GM10266 (cell line): ENCODE results near the gene FATE1.

Experiments
- DNase-seq: peaks from one replicate; pipeline ENCODE4 v3.0.0; 2012; ENCODE audit errors: extremely low spot score
- TF ChIP-seq, protein P1 (sequence below): IDR thresholded peaks from 2 replicates; pipeline ENCODE4 v1.5.1; 2012; ENCODE audit warnings: mild to moderate bottlenecking, low read depth; ENCODE audit not compliant: control insufficient read depth, insufficient read depth; ENCODE audit errors: missing control alignments

The FATE1 gene

DNA sequence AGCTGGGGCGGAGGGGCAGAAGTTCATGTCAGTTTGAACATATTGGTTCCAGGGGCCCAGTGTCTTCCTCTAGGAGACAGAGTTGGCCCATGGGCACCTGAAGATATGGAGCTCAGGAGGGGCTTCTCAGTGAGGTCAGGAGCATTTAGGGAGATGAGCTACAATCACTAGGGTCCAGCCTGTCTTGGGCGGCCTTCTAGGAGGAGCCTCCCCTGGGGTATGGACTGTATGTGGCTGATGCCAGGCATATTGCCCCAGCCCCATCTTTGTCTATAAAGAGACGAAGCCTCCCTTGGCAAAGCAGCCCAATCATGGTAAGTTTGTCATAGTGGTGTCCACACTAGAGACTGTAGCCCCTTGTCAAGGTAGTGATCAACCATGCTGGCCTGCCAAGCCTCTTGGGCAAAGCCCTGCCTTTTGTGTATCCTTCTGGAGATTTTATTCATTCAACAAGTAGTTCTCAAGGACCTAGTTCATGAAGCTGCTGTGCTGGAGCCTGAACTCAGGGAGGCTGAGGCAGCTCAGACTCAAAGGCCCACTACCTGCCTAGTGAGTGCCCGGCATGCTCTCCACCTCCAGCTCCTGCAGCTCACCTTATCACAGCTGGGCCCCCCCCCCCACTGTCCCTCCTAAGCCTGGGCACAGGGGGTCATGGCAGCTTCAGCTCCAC is 13.4 kb downstream of the FATE1 start:
- TF ChIP-seq, protein P1, sequence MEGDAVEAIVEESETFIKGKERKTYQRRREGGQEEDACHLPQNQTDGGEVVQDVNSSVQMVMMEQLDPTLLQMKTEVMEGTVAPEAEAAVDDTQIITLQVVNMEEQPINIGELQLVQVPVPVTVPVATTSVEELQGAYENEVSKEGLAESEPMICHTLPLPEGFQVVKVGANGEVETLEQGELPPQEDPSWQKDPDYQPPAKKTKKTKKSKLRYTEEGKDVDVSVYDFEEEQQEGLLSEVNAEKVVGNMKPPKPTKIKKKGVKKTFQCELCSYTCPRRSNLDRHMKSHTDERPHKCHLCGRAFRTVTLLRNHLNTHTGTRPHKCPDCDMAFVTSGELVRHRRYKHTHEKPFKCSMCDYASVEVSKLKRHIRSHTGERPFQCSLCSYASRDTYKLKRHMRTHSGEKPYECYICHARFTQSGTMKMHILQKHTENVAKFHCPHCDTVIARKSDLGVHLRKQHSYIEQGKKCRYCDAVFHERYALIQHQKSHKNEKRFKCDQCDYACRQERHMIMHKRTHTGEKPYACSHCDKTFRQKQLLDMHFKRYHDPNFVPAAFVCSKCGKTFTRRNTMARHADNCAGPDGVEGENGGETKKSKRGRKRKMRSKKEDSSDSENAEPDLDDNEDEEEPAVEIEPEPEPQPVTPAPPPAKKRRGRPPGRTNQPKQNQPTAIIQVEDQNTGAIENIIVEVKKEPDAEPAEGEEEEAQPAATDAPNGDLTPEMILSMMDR: no peak
- no peak for DNase-seq

DNA sequence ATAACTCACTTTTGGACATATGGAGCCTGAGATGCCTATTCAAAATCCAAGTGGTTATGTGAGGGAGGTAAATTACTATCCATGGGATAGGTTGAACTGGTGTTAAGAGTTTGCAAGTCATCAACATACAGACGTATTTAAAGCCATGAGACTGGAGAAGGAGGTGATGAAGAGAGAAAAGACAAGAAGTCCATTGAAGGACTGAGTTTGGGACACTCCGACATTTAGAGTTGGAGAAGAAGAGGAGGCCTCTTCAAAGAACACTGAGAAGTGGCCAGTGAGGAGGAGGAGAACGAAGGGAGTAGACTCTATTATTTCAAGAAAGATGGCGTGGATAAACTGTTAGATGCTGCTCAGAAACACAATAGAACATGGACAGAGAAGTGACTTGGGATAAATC is 18.6 kb downstream of the FATE1 start, which contains the start of gene CNGA2:
TSS of gene CNGA2 (plus strand) at position 301 of the 400 bp plus-strand sequence. CDS start 3,738 bp downstream, outside the sequence.
- TF ChIP-seq, protein P1: no peak
- DNase-seq: no peak

DNA sequence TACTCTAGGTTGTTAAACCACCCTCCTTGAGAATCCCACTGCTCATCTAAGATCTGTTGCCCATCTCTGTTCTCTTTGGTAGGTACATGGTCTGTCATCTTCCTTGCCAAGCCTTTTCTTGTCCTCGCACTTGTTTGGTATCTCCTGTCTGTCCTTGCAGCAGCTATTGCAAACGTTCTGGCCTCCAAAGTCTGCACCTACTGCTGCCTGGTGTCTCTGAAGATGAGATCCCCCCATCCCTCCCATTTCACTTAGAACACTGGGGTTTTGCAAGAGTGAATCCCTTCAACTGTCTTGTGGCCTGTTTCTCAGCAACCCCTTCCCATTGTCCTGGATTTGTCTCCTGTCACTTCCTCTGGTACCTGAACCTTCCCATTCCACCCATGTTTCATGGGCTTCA is 19.4 kb downstream of the FATE1 start:
- TF ChIP-seq, protein P1: no peak
- no peak for DNase-seq

DNA sequence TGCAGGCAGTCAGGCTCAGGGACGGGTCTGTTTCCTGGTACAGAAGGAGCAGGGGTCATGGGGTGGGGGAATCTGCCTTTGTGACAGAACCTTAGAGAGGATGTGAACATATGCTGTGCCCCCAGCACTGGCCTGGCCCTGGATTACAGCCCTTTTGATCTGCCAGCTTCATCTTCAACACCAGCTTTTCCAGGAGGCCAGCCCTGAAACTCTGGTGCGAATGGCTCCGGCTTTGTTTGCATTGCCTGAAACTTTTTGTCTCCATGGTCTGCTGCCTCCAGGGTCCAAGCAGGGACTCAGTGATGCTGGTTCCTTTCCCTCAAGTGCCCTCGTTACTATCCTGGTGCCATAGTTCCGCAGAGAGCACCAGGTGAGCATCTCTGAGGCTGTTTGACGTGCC is 20.9 kb downstream of the FATE1 start:
- no peak for DNase-seq
- TF ChIP-seq, protein P1: no peak

DNA sequence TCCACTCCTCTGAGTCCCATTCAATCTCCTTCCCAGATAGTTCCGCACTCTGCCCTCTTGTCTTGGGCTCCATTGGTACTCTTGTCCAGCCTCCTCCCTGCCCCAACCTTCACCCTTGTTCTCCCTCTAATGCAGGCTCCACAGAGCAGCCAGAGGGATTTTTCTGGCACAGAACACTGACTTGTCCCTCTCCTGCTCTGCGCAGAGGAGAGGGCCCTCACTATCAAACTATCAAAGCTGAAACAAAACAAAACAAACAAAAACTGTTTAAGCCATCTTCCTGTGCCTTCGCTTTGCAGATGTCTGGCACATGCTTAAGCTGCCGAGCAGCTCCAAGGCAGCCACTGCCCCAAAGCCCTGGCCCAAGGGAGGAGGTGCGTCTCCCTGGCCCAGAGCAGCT is 21.7 kb downstream of the FATE1 start:
- DNase-seq: no peak

DNA sequence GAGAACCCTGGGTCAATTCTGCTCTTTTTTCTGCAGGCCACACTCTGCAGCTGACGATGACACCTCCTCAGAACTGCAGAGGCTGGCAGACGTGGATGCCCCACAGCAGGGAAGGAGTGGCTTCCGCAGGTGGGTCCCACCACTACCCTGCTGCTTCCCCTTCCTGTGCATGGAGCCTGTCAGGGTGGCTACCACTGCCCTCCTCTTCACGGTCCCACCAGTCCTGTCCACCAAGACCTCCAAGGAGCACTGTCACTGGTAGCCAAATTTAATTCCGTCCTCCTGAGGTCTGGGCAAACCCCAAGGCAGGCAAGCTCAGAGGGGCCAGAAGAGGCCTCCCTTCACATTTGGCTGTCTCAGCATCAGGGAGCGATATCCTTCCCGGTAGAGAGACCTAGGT is 22.9 kb downstream of the FATE1 start:
- TF ChIP-seq, protein P1: no peak
- no peak for DNase-seq

More for the DNA sequence above, 21.7 kb downstream of the FATE1 start:
- TF ChIP-seq, protein P1: no peak

DNA sequence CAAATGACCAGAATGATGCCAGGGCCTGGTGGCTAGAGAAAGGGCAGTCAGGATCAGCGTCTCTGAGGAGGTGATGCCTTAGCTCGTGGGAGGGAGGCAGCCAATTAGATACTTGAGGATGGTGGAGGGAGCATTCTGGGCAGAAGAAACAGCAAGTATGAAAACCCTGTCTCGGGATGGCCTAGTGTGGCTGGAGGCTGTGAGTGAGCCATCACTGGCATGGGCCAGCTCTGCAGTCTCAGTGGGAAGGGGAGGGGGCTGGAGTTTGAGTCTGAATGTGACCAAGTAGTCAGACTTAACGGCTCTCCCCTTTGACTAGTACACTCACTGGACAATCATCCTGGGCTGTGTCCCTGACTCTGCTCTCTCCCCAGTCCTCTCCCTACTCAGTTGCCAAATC is 25.8 kb downstream of the FATE1 start:
- TF ChIP-seq, protein P1: no peak
- DNase-seq: no peak
